GM12864 (cell line): Measurements from ENCODE around the gene ACTR3C.

Source experiments
- DNase-seq: peaks from one replicate; pipeline ENCODE4 v3.0.0-alpha.2; 2011; ENCODE audit warnings: low read depth
- H3K4me3 ChIP-seq: 2 replicates; pipeline ENCODE4 v1.5.1; 2011; ENCODE audit warnings: mild to moderate bottlenecking, low read depth, low read length, control low read depth
- TF ChIP-seq, protein P1 (sequence below): IDR thresholded peaks from 2 replicates; pipeline ENCODE4 v1.5.1; 2011; ENCODE audit warnings: low read depth, mild to moderate bottlenecking, moderate library complexity, low read length, control low read depth, inconsistent platforms; ENCODE audit errors: missing control alignments

Gene ACTR3C

DNA sequence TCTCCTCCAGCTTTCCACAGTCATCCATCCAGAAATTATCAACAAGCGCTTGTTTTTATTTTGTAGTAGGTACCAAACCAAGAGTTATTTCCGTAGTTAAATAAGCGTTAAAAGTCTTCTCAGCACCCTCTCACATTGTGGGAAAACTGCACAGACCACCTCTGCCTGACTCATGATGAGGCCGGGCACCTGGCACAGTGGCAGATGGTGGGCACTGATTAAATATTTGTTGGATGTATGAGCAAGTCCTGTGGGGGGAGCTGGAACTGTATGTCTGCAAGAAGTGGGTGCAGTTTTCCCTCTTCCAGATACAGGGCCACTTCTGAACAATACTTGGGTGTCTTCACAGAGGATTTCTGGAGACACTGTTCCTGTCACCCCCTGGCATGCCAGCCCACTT, 40.0 kb upstream of the ACTR3C start:
- TF ChIP-seq, protein P1, sequence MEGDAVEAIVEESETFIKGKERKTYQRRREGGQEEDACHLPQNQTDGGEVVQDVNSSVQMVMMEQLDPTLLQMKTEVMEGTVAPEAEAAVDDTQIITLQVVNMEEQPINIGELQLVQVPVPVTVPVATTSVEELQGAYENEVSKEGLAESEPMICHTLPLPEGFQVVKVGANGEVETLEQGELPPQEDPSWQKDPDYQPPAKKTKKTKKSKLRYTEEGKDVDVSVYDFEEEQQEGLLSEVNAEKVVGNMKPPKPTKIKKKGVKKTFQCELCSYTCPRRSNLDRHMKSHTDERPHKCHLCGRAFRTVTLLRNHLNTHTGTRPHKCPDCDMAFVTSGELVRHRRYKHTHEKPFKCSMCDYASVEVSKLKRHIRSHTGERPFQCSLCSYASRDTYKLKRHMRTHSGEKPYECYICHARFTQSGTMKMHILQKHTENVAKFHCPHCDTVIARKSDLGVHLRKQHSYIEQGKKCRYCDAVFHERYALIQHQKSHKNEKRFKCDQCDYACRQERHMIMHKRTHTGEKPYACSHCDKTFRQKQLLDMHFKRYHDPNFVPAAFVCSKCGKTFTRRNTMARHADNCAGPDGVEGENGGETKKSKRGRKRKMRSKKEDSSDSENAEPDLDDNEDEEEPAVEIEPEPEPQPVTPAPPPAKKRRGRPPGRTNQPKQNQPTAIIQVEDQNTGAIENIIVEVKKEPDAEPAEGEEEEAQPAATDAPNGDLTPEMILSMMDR, result no peak
- H3K4me3 ChIP-seq, result no peak overlapping the region
- DNase-seq, result no peak

DNA sequence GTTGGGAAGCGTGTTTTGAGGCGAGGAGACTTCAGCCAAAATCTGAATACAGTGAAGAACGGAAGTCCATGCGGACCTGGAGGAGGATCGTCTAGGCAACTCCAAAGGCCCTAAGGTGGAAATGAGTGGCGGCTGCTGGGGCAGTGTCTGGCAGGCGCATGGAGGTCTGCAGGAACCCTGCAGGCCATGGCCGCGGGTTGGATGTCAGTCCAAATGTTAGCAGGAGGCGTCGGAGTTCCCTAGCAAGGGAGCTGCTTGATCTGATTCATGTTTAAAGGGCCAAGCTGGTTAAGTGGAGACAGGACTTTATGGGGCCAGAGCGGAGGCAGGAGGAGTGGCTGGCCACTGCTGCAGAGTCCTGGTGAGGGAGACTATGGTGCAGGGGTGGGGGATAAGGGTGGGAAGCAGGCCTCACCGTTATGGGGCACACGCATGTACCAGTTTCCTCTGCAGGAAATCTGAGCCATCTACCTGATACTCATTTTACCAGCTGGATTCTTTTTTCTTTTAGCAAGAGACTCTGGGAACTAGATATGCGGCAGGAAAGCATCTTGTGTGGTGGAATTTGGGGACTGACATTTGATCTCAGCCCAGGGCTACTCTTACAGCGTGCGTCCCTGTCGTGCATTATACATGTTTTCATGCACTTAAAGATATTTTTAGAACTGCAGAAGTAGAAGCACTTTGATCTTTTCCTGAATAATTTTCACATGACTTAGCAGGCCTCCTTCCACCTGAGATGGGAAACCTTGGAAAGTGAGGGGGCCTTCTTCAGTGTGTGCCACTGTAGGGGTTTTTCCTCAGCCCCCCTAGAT, 38.7 kb upstream of the ACTR3C start:
- TF ChIP-seq, protein P1, result no peak
- no peak overlapping the region for H3K4me3 ChIP-seq
- DNase-seq, result no peak

DNA sequence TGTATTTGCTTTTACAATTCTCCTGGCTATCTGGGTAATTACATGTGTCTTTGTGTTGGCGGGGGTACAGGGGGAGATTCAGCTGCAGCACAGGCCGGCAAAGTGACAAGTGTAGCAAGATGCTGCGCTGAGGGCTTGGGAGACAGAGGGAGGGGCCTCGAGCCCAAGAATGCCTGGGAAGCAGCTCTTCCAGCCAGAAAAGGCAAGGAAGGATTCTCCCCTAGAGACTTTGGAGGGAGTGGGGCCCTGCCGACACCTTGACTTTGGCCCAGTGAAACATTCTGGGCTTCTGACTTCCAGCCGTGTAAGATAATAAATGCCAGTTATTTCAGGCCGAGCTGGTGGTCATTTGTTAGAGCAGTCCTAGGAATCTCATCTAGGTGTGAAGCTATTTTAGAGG, 38.1 kb upstream of the ACTR3C start:
- H3K4me3 ChIP-seq, result no peak overlapping the region
- no peak for DNase-seq
- TF ChIP-seq, protein P1, result no peak

DNA sequence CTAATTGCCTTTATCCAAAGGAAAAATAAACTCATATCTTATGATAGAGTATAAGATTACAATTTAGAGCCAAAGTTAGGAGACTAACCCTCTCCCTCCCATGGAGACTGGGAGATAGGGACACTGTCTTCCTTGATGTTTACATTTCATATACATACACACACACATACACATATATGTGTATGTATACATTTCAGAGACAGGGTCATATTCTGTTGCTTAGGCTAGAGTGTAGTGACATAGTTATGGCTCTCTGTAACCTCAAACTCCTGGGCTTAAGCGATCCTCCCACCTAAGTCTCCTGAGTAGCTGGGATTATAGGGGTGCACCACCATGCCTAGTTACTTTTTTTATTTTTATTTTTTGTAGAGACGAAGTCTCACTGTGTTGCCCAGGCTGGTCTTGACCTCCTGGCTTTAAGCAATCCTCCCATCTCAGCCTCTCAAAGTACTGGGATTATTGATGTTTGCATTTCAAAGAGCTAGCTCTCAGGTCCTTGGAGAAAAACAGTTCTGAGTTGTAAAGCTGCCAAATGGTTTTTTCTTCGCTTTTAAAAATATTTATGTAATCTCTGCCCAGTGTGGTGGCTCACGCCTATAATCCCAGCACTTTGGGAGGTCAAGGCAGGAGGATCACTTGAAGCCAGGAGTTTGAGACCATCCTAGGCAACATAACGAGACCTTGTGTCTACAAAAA, 37.2 kb upstream of the ACTR3C start:
- no peak overlapping the region for H3K4me3 ChIP-seq
- TF ChIP-seq, protein P1, result no peak
- DNase-seq, result no peak

DNA sequence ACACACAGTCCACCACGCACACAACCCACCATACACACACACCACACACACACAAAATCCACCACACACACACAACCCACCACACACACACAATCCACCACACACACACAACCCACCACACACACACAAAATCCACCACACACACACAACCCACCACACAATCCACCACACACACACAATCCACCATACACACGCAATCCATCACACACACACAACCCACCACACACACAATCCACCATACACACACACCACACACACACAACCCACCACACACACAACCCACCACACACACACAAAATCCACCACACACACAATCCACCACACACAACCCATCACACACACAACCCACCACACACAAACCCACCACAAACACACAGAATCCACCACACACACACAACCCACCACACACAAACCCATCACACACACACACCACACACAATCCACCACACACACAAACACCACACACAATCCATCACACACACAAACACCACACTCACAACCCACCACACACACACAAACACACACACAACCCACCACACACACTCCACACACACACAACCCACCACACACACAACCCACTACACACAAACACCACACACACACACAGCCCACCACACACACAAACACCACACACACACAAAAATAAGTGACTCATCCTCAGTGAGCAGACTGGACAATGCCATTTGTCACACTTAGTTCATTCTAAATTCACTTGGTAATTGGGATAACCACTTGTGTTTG, 36.4 kb upstream of the ACTR3C start:
- H3K4me3 ChIP-seq, result no peak overlapping the region
- no peak for DNase-seq
- TF ChIP-seq, protein P1, result no peak

DNA sequence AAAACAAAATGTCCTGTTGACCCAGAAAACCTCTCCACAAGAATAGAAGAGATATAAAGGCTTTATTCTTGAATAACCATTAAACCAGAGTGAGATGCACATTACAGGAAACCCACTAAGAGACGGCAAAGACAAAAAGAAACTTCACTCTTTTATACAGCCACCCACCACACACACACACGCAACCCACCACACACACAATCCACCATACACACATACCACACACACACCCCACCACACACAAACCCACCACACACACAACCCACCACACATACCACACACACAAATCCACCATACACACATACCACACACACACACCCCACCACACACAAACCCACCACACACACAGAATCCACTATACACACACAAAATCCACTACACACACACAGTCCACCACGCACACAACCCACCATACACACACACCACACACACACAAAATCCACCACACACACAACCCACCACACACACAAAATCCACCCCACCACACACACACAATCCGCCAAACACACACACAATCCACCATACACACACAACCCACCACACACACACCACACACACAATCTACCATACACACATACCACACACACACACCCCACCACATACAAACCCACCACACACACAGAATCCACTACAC, 35.8 kb upstream of the ACTR3C start:
- no peak for DNase-seq
- TF ChIP-seq, protein P1, result no peak
- H3K4me3 ChIP-seq, result no peak overlapping the region
